LHCN-M2 (cell line): ENCODE data around the gene CLEC3A. TPM values are rescaled to one million over a fixed set of nuclear protein-coding genes. Genes with fewer than 3 reads are reported as not detected.
"Not testable (repeated sequence)": the region's sequence is repeated elsewhere in the genome, so short reads cannot be mapped to it uniquely, and the experiment has no call there.

Experiments
- DNase-seq: peaks from one replicate; pipeline ENCODE4 v3.0.0-alpha.2; 2012; ENCODE audit warnings: low read depth
- total RNA-seq: library from RNA; depleted of rRNA; stranded (reverse); fragments of >200 nt; gene quantifications from 2 replicates; pipeline ENCODE4 v1.2.3, GENCODE V29; 2014; rRNA removed

Gene CLEC3A
- total RNA-seq, 1 experiment from 2014 or later, result not detected

- no peak for DNase-seq
These were observed 5.7 kb downstream of the CLEC3A start for GRCh38 chr16:78028018-78028417.

- DNase-seq, result no peak
These were observed 12.2 kb downstream of the CLEC3A start for GRCh38 chr16:78034530-78034929.

GRCh38 chr16:78035012-78035411 lies 12.7 kb downstream of the CLEC3A start:
- DNase-seq, result no peak

GRCh38 chr16:78040396-78040795 lies 18.0 kb downstream of the CLEC3A start:
- DNase-seq, result no peak

GRCh38 chr16:78045865-78046581 lies 23.7 kb downstream of the CLEC3A start:
- peak; percentile 1 for DNase-seq

- no peak for DNase-seq
These were observed 26.0 kb downstream of the CLEC3A start for GRCh38 chr16:78048319-78048718.

DNA sequence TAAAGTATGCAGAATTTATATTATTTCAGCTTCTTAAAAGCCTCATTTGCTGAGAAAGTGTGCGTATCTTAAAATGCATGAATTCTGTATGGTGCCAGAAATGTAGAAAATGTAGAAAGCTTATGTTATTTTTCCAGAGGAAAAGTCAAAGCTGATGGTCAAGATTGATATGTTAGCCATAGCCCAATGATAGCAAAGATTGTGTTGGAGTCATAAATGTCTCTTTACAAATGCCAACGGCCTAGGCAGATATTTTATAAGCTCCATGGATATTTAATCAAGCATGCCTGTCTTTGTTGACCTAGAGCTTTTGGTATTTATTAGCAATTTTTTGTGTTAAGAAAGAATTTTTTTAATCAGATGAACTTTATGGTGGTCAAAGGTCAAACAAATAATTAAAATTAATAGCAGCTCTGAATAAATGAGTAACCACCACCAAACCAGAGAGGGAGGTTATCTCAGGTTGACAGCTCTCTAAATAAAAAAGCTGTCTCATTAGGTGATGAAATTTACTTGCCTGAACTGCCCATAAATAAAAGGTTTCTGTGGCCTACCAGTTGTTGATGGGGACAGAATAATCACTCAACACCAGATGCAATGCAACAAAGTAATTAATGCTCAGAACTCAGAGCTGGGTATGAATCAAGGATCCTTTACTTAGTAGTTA lies 28.5 kb downstream of the CLEC3A start:
- no peak for DNase-seq

- DNase-seq, result no peak
These were observed 35.6 kb downstream of the CLEC3A start for GRCh38 chr16:78057803-78058564.

GRCh38 chr16:78059806-78060205 lies 37.5 kb downstream of the CLEC3A start:
- not testable (repeated sequence) for DNase-seq

DNA sequence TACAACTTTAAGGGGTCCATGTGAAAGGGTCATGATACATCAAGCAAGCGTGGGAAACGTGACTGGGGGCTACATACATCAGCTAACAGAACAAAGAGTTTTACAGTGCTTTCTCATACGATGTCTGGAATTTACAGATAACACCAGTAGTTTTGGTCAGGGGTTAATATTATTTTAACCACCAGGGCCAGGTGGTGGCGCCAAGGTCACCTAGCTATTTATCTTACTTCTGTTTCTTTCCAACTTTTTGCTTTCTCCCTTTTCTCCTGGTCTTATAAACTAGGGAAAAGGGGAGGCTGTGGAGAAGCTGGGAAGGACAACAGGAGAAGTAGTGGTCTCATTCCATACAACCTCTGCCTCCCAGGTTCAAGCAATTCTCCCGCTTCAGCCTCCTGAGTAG lies 37.9 kb downstream of the CLEC3A start:
- DNase-seq, result no peak

DNA sequence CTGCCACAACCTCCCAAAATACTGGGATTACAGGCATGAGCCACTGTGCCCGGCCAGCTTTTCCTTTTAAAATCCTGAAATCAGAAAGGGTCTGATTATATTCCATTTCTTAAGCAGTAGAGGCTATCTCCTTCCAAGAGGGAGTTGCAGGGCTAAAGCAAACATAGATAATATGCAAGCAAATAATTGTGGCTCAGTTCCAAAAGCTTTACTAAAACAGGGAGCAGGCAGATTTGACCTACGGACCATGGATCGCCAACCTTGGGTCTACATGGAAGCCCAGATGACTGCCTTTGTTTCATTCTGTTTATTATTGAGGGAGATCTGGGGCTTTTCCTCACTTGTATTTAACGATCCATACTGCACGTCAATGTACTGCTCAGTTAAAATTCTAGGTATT lies 38.5 kb downstream of the CLEC3A start:
- DNase-seq, result no peak

DNA sequence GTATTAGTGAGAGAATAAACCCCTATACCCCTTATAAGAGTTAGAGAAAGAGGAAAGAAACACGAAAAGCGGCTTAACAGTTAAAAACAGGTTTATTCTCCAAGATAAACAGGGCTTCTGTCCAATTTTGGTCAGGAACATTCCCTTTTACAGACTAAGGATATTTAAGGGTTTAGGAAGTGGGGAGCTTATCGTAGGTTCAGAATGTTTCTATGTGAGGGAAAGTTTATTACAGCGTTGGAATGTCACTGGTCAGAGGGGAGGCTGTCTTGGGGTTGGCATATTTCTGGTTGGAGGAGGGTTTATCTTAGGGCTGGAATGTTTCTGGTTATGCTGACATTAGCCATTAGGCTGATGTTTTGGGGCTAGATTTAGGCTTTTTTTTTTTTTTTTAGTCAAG lies 43.0 kb downstream of the CLEC3A start:
- no peak for DNase-seq

GRCh38 chr16:78069913-78070312 lies 47.6 kb downstream of the CLEC3A start:
- DNase-seq, result no peak

DNA sequence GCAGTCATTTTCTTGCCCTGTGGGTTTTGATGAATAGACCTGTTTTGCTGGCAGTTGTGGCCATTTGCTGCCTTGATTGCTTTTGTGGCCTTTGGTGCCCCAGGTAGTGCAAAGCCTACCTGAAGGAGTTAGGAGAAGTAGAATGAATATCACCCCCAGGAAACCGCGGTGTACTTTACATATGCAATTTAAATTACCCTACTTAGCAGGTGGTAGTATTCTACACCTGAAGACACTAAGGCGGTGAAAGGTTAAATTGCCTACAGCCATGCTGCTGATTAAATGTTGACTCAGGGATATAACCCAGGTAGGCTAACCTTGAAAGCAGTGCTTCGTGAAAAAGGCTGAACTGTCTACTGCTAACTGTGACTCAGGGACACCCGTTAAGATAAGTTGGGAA lies 49.9 kb downstream of the CLEC3A start:
- no peak for DNase-seq

GRCh38 chr16:78075800-78076199 lies 53.5 kb downstream of the CLEC3A start:
- DNase-seq, result no peak

GRCh38 chr16:78081341-78081740 lies 59.0 kb downstream of the CLEC3A start:
- no peak for DNase-seq

Other genes starting within 250 kb of the CLEC3A start
- not detected in 2 replicates for gene VAT1L, start 234.0 kb upstream of the CLEC3A start, total RNA-seq
- gene WWOX, start 77.1 kb downstream of the CLEC3A start, total RNA-seq, result 13.0 and 13.5 TPM in 2 replicates